HG03378 (cell line): ENCODE data around the gene ZNF816.
"Not testable (repeated sequence)": the region's sequence is repeated elsewhere in the genome, so short reads cannot be mapped to it uniquely, and the experiment has no call there.

Experiments
- ATAC-seq: cut with Tn5 transposase; IDR thresholded peaks from one replicate; pipeline ENCODE4 v1.9.1; 2021; ENCODE audit warnings: mild to moderate bottlenecking, moderate library complexity; ENCODE audit not compliant: unreplicated experiment

ZNF816 gene

DNA sequence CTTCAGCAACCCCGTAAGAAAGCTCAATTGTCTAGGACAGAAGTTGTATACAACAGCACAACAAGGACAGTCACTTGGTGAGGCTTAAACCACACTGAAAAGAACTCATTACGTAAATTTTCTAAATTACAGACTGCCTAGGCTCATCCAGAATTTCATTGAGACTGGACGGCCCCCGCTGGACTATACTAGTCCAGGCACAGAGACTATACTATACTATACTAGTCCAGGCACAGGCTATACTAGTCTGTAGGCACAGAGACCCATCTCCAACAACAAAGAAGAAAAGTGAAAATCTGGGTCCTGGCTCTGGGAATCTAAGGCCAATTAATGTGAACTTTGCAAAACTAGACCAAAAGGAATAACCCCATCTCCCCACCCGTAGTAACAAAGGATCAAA lies 700 bp downstream of the ZNF816 start:
- no peak for ATAC-seq

DNA sequence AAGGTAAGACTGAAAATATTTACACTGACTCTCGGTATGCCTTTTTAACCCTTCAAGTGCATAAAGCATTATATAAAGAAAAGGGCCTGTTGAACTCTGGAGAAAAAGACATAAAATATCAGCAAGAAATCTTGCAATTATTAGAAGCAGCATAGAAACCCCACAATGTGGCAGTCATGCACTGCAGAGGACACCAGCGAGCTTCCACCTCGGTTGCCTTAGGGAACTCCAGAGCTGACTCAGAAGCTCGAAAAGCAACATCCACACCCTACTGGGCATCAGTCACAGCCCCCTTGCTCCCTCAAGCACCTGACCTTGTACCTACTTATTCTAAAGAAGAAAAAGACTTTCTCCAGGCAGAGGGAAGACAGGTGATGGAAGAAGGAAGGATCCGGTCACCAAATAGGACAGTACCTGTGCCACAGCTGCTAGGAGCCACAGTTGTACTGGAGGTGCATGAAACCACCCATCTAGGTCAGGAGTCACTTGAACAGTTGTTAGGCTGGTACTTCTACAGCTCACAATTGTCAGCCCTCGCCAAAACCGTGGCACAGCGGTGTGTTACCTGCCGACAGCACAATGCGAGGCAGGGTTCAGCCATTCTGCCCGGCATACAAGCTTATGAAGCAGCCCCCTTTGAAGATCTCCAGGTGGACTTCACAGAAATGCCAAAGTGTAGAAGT lies 2.9 kb downstream of the ZNF816 start:
- no peak for ATAC-seq

DNA sequence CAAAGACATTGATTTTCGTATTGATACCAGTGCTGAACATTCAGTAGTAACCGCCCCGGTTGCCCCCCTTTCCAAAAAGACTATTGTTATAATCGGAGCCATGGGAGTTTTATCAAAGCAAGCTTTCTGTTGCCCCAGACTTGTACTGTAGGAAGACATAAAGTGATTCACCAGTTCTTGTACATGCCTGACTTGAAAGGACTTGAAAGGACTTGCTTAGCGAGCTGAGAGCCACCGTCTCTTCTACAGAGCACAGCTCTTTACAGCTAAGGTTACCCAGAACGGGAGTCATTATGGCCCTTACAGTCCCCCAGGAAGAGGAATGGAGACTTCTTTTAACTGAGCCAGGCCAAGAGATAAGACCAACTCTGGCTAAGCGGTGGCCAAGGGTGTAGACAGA lies 5.1 kb downstream of the ZNF816 start:
- ATAC-seq, result no peak

DNA sequence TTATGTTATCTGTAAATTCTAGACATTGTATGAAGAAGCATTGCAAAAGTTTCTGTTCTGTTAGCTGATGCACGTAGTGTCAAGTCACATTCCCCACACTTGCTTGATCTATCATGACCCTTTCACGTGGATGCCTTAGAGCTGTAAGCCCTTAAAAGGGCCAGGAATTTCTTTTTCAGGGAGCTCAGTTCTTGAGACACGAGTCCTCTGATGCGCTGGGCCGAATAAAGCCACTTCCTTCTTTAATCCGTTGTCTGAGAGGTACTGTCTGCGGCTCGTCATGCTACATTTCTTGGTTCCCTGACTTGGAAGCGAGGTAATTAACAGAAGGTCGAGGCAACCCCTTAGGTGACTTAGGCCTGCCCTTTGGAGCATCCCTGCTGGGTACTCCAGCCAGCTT lies 5.8 kb downstream of the ZNF816 start:
- no peak for ATAC-seq

DNA sequence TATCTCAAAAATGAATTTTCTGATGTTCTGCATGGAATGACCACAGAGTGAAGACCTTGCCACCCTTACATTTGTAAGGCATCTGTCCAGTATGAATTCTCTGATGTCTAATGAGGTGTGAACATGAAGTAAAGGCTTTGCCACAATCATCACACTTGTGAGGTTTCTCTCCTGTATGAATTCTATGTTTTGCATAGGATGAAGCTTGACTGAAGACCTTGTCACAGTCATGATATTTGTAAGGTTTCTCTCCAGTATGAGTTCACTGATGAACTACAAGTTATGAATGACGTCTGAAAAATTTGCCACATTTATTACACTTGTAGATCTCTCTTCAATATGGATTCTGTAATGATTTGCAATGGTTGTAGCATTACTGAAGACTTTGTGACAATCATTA lies 13.3 kb downstream of the ZNF816 start:
- ATAC-seq, result no peak

DNA sequence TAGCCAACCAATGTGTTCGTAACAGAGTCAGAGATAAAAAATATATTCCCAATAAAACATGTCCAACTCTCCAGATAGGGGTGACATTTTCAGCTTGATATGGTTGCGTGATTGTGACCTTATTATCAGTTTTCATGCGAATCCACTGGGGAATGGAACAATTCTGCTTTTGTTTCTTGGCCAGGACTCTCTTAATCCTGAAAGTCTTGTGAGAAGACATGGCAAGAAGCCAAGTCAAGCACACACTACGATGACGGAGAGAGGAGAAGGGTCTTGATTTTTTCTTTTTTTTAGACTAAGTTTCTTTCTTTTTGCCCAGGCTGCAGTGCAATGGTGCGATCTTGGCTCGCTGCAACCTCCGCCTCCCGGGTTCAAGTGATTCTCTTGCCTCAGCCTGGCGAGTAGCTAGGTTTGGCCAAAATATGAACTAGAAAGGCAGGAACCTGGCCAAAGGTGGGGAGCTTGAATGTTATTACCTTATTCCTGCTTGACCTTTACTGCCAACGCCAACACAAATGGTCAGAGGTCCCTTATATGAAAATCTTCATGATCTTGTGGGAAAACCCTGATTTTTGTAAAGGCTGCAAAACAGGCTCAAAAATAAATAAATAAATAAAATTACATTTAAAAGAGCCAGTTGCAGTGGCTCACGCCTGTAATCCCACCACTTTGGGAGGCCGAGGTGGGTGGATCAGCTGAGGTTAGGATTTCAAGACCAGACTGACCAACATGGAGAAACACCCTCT lies 14.5 kb downstream of the ZNF816 start:
- no peak for ATAC-seq

DNA sequence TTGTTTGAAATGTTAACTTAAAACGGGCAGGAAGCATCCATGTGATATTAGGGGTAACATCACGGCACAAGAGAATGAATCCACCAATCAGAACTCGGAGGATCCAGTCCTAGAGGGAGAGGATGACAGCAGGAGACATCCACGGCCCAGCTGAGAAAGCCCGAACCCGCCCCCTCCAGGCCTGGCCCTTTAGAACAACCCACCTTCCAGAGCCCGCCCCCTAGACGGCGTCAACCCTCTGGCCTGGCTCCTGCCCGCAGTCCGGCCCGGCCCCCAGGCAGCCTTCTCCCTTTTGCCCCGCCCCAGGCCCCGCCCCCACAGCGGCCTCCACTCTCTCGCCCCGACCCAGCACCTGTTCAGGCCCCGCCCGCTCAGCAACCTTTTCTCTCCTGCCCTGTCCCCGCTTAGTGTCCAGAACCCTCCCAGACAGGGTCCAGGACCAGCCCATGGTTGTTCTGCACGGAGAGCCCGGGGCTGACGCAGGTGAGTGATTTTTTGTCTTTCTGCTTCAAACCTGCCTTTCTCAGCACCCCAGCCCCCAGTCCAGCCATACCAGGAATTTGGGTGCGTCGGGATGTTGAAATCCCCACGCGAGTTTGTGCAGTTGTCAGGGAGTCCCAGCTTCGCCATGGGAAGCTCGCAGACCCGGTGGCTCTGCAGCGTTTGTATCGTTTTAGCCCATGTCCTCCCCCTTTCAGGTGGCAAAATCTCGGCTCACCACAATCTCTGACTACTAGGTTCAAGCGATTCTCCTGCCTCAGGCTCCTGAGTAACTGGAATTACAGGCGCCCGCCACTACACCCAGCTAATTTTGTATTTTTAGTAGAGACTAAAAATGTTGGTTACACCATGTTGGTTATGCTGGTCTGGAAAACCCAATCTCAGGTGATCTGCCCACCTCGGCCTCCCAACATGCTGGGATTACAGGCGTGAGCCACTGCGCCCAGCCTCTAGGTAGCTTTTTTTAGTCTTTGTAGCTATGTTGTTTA lies 16.1 kb downstream of the ZNF816 start:
- ATAC-seq, result no peak

DNA sequence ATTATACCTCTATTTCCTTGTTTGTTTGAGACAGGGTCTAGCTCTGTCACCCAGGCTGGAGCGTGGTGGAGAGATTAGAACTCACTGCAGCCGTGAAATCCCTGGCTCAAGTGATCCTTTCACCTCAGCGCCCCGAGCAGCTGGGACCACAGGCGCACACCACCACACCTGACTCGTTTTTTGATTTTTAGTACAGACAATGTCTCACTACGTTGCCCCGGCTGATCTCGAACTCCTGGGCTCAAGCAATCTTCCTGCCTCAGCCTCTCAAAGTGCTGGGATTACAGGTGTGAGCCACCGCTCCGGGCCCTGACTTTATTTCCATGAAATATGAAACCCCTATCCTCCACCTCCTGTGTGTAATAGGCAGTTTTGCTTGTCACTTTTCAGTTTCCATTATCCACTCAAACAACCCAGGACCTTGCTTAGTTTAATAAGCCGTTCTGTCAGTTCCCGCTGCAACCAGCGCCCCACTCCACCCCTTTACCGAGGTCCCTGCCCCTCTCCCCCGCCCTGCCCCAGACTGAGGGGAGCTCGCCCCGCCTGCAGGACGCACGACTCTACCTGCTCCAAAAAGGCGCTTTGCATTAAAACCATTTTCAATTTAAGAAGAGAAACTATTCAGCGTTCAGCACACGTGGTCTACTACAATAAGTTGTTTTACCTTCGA lies 16.9 kb downstream of the ZNF816 start:
- ATAC-seq, result no peak

DNA sequence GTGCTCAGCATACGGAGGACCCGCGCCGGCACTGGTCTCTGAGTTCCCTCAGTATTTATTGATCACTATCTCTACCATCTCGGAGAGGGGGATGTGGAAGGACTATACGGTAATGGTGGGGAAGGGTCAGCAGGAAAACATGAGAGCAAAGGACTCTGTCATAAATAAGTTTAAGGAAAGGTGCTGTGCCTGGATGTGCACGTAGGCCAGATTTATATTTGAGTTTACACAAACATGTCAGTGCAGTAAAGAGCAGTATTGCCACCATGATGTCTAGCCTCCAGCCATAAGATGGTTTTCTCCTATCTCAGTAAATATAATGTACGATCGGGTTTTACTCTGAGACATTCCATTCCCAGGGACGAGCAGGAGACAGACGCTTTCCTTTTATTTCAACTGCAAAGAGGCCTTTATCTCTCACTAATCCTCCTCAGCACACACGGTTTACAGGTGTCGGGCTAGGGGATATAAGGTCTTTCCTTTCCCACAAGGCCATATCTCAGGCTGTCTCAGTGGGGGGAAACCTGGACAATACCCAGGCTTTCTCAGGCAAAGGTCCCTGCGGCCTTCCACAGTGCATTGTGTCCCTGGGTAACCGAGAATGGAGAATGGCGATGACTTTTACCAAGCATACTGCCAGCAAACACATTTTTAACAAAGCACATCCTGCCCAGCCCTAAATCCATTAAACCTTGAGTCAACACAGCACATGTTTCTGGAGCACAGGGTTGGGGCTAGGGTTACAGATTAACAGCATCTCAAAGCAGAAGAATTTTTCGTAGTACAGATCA lies 17.8 kb downstream of the ZNF816 start:
- ATAC-seq, result not testable (repeated sequence)

DNA sequence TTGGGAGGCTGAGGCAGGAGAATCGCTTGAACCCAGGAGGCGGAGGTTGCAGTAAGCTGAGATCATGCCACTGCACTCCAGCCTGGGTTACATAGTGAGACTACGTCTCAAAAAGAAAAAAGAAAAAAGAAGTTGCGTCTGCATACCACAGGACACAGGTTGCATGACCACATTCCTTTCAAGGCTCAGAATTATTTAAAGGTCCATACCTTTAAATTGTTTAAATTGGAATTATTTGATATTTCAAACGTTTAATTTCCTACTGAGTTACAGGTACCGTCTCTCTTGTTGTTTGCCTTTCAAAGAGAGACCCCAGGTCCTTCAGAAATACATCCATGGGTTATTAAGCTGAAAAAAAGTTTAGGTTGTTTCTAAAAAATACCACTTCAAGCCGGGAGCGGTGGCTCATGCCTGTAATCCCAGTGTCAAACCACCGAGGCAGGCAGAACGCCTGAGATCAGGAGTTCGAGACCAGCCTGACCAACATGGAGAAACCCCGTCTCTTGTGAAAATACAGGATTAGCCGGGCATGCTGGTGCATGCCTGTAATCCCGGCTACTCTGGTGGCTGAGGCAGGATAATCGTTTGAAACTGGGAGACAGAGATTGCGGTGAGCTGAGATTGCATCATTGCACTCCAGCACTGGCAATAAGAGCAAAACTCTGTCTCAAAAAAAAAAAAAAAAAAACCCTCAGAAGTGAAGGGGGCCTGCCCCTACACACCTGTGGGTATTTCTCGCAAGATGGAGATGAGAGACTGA lies 18.6 kb downstream of the ZNF816 start:
- ATAC-seq, result no peak

DNA sequence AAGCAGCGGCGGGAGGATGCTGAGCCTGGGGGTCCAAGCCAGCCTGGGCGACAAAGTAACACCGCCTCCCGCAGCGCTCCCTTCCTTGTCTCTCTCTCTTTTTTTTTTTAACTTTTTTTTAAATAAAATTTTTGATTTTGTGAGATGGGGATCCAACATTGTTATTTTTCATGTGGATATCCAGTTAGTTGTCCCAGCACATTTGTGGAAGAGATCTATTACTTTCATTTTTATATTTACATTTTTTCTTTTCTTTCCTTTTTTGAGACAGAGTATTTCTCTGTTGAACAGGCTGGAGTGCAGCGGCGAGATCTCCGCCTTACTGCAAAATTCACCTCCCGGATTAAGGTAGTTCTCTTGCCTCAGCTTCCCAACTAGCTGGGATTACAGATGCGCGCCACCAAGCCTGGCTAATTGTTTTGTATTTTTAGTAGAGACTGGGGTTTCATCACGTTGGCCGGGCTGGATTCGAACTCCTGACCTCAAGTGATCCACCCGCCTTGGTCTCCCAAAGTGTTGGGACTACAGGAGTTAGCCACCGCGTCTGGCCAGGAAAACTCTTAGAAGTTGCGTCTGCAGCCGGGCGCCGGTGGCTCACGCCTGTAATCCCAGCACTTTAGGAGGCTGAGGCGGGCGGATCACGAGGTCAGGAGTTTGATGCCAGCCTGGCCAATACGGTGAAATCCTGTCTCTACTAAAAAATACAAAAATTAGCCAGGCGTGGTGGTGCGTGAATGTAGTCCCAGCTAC lies 19.4 kb downstream of the ZNF816 start:
- ATAC-seq, result no peak

DNA sequence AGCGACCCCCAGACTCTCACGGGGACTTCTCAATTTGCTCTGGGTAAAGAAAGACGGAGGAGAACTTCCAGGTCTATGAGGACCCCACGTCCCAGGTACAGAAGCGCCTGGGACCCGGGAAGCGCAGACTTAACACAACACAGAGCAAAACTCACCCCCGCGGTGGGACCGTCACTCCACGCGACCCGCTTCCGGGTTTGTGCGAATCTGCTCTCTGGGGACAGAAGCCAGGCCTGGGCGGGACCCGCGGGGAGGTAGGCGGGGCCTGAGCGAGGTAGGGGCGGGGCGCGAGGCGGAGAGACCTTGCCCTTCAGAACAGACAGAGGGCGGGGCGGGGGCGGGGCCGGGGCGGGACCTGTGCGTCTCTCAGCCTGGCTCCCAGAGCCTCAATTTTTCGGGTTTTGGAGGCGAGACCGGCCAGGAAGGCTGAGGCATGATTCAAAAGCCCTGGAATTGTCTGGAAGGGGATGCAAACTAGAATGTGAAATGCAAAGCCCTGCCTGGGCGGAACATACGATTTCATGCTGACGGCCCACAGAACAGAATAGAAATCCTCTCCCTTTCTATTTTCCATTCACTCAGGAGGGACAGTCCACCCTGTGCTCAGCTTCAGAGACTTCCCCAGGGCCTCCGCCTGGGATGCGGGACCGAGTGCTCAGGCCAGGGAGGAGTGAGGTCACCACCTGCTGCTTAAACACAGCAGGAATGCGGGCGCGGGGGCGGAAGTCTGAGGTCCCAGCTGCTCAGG lies 20.1 kb downstream of the ZNF816 start:
- ATAC-seq, result peak; percentile 78

DNA sequence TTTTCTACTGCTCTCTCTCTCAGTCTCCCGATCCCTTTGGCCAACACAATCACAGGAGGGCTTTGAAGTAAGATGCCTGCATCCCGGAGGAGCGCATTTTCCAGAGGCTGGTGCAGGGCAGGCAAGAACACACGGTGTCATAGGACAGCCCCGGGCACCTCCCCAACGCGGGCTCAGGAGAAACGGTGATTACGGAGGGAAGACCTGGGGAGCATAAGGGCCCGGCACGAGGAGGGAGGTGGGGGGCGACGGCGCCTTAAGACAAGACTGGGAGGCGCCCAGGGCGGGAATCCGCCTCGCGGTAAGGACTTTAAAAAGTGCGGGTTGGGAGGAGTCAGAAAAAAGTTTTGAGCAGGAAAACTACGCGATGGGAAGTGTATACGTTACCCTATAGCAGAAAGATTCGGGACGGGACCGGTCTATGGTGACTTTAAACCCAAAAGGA lies 20.7 kb downstream of the ZNF816 start:
- no peak for ATAC-seq

DNA sequence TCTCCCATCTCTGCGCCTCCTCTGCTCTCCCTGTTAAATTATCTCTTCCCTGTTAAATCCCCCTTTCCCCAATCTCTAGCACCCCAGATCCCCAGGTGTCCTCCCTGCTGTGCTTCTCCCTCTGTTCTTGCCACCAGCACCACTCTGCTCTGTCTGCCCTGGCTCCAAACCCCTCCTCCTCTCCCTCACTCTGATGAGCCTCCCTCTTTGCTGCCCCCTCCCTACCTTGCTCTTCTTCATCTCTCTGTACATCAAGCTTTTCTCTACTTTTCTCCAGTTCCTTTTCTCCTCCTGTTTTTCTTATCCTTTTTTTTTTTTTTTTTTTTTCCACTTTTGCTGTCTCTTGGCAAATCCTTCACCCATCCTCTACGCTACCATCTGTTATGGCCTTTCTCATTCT lies 21.2 kb downstream of the ZNF816 start:
- ATAC-seq, result not testable (repeated sequence)

DNA sequence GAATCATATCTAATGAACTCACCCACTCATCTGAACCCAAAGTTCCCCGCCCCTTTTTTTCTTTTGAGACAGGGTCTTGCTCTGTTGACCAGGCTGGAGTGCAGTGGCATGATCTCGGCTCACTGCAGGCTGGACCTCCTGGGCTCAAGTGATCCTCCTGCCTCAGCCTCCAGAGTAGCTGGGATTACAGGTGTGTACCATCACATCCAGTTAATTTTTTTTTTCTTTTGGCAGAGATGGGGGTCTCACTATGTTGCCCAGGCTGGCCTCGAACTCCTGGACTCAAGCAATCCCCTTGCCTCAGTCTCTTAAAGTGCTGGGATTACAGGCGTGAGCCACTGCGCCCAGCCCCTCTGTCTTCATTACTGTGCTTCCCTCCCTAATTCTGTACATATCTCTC lies 21.8 kb downstream of the ZNF816 start:
- not testable (repeated sequence) for ATAC-seq

DNA sequence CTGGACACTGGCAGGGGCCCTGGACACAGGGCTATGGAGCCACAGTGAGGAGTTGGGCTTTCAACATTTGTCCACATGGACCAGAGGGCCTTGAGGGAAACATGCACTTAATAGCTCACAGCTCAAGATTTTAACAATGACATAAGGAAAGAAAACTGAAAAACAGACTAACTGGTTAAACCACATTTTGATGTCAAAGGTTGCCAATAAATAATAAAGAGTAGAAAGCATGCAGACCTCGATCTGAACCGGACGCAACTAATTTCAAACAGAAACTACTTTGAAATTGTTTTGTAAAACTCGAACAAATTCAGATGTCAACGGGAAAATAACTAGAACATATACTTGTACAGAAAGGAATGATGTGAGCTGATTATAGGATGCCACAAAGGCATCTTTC lies 23.9 kb downstream of the ZNF816 start:
- no peak for ATAC-seq

DNA sequence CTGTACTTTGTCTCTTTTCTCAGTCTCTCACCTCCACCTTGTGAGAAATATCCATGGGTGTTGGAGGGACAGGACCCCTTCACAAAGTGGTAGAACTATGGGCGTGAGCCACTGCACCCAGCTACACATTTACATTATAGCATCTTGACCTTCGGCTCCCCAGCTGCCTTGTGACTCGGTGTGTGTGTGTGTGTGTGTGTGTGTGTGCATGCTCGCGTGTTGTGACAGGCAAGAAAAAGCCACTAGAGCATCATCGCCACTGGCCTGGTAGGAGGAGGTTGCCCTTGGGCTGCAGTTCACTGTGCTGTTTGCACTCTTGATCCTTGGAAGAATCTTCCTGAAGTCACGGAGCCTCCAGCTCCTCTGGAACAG lies 25.7 kb downstream of the ZNF816 start:
- ATAC-seq, result no peak
